ENCODE results near the gene PDXK. TPM values are rescaled to one million over a fixed set of nuclear protein-coding genes. Genes with fewer than 3 reads are reported as not detected.

PDXK gene
- polyA plus RNA-seq, 1 of the 3 experiments (the other 2 are of a cell fraction), result 85.7 TPM

DNA sequence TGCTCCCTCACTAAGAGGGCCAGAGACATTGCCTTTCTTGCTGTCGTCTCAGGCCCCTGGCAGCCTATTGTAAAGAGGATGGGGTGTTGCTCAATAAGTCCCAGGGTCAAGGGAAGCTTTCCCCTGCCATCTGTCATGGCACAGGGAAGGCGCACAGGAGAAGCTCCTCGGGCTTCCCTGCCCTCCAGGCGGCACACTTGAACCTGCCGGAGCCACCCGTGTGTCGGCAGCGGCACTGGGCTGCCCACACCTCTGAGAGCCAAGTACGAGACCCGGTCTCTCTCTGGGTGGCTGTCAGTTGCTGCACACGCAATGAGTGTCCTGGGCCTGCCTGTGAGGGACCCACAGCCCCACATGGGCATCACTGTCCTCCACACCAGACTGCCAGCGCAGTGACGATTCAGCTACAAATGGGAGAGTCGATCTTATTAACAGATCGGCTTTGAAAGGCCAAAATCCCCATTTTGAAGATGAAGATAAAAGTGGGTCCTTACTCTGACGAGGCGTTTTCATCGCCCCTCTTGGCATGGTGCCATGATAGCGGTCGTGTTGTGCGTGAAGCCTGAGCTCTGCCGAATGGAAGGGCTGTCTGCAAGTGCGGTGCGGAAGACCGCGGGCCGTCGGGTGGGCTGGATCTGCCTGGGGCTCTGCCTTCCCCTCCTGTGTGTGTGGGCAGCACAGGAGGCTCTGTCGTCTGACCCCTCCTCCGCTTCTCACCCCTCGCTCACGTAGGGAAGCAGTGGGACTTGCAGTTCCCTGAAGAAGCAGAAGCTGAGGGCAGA, 29.2 kb upstream of the PDXK start:
- TF ChIP-seq YY1 (IDR thresholded peaks at IDR 0.05; ENCODE audit: low read depth) (no peak), FOXJ3 (CRISPR knock-in tag; IDR thresholded peaks at IDR 0.05) (no peak), RAD21 (IDR thresholded peaks at IDR 0.05; ENCODE audit: low read length) (no peak), SIN3A (IDR thresholded peaks at IDR 0.05; ENCODE audit: borderline replicate concordance, low read depth, low read length) (no peak), MXI1 (IDR thresholded peaks at IDR 0.05; ENCODE audit: low read depth, low read length) (no peak), POLR2AphosphoS5 (IDR thresholded peaks at IDR 0.05; ENCODE audit: low read depth, low read length) (no peak), CHD2 (IDR thresholded peaks at IDR 0.05; ENCODE audit: low read length, partially characterized antibody) (no peak)
- TF ChIP-seq, protein P1, sequence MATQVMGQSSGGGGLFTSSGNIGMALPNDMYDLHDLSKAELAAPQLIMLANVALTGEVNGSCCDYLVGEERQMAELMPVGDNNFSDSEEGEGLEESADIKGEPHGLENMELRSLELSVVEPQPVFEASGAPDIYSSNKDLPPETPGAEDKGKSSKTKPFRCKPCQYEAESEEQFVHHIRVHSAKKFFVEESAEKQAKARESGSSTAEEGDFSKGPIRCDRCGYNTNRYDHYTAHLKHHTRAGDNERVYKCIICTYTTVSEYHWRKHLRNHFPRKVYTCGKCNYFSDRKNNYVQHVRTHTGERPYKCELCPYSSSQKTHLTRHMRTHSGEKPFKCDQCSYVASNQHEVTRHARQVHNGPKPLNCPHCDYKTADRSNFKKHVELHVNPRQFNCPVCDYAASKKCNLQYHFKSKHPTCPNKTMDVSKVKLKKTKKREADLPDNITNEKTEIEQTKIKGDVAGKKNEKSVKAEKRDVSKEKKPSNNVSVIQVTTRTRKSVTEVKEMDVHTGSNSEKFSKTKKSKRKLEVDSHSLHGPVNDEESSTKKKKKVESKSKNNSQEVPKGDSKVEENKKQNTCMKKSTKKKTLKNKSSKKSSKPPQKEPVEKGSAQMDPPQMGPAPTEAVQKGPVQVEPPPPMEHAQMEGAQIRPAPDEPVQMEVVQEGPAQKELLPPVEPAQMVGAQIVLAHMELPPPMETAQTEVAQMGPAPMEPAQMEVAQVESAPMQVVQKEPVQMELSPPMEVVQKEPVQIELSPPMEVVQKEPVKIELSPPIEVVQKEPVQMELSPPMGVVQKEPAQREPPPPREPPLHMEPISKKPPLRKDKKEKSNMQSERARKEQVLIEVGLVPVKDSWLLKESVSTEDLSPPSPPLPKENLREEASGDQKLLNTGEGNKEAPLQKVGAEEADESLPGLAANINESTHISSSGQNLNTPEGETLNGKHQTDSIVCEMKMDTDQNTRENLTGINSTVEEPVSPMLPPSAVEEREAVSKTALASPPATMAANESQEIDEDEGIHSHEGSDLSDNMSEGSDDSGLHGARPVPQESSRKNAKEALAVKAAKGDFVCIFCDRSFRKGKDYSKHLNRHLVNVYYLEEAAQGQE (IDR thresholded peaks at IDR 0.05; ENCODE audit: low read depth, low read length), result no peak
- TF ChIP-seq, protein P2, sequence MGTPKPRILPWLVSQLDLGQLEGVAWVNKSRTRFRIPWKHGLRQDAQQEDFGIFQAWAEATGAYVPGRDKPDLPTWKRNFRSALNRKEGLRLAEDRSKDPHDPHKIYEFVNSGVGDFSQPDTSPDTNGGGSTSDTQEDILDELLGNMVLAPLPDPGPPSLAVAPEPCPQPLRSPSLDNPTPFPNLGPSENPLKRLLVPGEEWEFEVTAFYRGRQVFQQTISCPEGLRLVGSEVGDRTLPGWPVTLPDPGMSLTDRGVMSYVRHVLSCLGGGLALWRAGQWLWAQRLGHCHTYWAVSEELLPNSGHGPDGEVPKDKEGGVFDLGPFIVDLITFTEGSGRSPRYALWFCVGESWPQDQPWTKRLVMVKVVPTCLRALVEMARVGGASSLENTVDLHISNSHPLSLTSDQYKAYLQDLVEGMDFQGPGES (IDR thresholded peaks at IDR 0.05; ENCODE audit: low read depth, low read length), result no peak
- TF ChIP-seq, protein P3, sequence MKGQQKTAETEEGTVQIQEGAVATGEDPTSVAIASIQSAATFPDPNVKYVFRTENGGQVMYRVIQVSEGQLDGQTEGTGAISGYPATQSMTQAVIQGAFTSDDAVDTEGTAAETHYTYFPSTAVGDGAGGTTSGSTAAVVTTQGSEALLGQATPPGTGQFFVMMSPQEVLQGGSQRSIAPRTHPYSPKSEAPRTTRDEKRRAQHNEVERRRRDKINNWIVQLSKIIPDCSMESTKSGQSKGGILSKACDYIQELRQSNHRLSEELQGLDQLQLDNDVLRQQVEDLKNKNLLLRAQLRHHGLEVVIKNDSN (IDR thresholded peaks at IDR 0.05; ENCODE audit: borderline replicate concordance, low read depth), result no peak

DNA sequence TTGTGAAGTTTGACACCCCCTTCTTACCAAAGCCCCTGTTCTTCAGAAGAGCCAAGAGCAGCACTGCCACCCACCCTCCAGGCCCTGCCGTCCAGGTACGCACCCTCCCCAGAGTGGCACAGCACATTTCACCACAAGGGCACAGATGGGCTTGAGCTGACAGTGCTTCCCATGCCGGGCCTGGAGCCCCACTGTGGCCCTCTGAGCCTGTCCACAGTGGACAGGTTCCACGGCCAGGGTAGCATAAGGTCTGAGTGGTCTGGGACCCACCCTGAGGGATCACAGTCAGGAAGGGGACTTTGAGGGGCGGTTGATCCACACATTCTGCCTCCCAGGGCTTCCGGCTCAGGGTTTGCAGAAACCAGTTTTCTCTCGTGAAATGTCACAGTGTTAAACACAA, 28.6 kb upstream of the PDXK start:
- Histone ChIP-seq H4K20me1 (ENCODE audit: insufficient read depth) (no peaks in the 10 kb centered on the region), H3K36me3 (replicated peaks in 1 of 2; ENCODE audit: control insufficient read depth in 1 of 2, insufficient read depth in 2 of 2, low read length in 1 of 2) (peaks cover 25 to 85% of the 10 kb centered on the region in 2 experiments), H3K4me1 (ENCODE audit: control insufficient read depth in 1 of 2, insufficient read depth in 2 of 2, low read depth in 1 of 2, low read length in 1 of 2) (no peaks in the 10 kb centered on the region), H3K4me3 (ENCODE audit: low read depth in 2 of 2, low read length in 1 of 2) (no peak overlapping the region), H3K79me2 (ENCODE audit: insufficient read depth) (no peaks in the 10 kb centered on the region), H3F3A (replicated peaks; ENCODE audit: insufficient read depth) (no peaks in the 10 kb centered on the region), H3K9me2 (no peaks in the 10 kb centered on the region), H3K27ac (ENCODE audit: low read depth in 2 of 2, low read length in 1 of 2) (no peak overlapping the region), H3K27me3 (ENCODE audit: insufficient read depth) (no peaks in the 10 kb centered on the region), H3K4me2 (no peak overlapping the region), H3K9me3 (no peaks in the 10 kb centered on the region), H2AFZ (ENCODE audit: low read depth) (no peak overlapping the region), H3K9ac (no peak overlapping the region)
- no peak for DNase-seq
- POLR2A ChIA-PET, result no interaction called here
- CTCF ChIA-PET, result no interaction called here
- 92% methylated on average over 3 of the region's 7 CpGs for WGBS (ENCODE audit: low lambda C conversion rate)
- TF ChIP-seq FOSL2 (IDR thresholded peaks at IDR 0.05; ENCODE audit: borderline replicate concordance, low read depth) (no peak), SIN3A (IDR thresholded peaks at IDR 0.05; ENCODE audit: borderline replicate concordance, low read depth, low read length) (no peak), NFIC (IDR thresholded peaks at IDR 0.05; ENCODE audit: borderline replicate concordance) (no peak), RXRA (IDR thresholded peaks at IDR 0.05; ENCODE audit: borderline replicate concordance, low read depth) (no peak), POLR2AphosphoS5 (IDR thresholded peaks at IDR 0.05; ENCODE audit: low read depth, low read length) (no peak), CHD2 (IDR thresholded peaks at IDR 0.05; ENCODE audit: low read length, partially characterized antibody) (no peak), MXI1 (IDR thresholded peaks at IDR 0.05; ENCODE audit: low read depth, low read length) (no peak), RAD21 (IDR thresholded peaks at IDR 0.05; ENCODE audit: low read length) (no peak)
- TF ChIP-seq, protein P3 (IDR thresholded peaks at IDR 0.05; ENCODE audit: borderline replicate concordance, low read depth), result no peak
- TF ChIP-seq, protein P1 (IDR thresholded peaks at IDR 0.05; ENCODE audit: low read depth, low read length), result no peak

More for the DNA sequence above, 29.2 kb upstream of the PDXK start:
- no peaks in the 10 kb centered on the region for H3F3A ChIP-seq (replicated peaks; ENCODE audit: insufficient read depth)
- no peaks in the 10 kb centered on the region for H4K20me1 ChIP-seq (ENCODE audit: insufficient read depth)
- peaks cover 30 to 85% of the 10 kb centered on the region in 2 experiments for H3K36me3 ChIP-seq (replicated peaks in 1 of 2; ENCODE audit: control insufficient read depth in 1 of 2, insufficient read depth in 2 of 2, low read length in 1 of 2)
- no peaks in the 10 kb centered on the region for H3K9me3 ChIP-seq
- no peak overlapping the region for H3K4me3 ChIP-seq (ENCODE audit: low read depth in 2 of 2, low read length in 1 of 2)
- no peak overlapping the region for H3K9ac ChIP-seq
- H3K27me3 ChIP-seq (ENCODE audit: insufficient read depth), result no peaks in the 10 kb centered on the region
- H2AFZ ChIP-seq (ENCODE audit: low read depth), result no peak overlapping the region
- H3K9me2 ChIP-seq, result no peaks in the 10 kb centered on the region
- ChIA-PET POLR2A (no interaction called here), CTCF (no interaction called here)
- no peaks in the 10 kb centered on the region for H3K79me2 ChIP-seq (ENCODE audit: insufficient read depth)
- no peak overlapping the region for H3K4me2 ChIP-seq
- WGBS (ENCODE audit: low lambda C conversion rate), result 95% methylated on average over 21 of the region's 32 CpGs
- H3K4me1 ChIP-seq (ENCODE audit: control insufficient read depth in 1 of 2, insufficient read depth in 2 of 2, low read depth in 1 of 2, low read length in 1 of 2), result no peaks in the 10 kb centered on the region
- DNase-seq, result no peak
- H3K27ac ChIP-seq (ENCODE audit: low read depth in 2 of 2, low read length in 1 of 2), result no peak overlapping the region

All from SK-N-SH (cell line).